Muscle of arm (tissue), 12 donors: ENCODE data around the gene TEAD1. TPM values are rescaled to one million over a fixed set of nuclear protein-coding genes. Genes with fewer than 3 reads are reported as not detected.
"Not testable (repeated sequence)": the region's sequence is repeated elsewhere in the genome, so short reads cannot be mapped to it uniquely, and the experiment has no call there.

Experiments used
- DNase-seq: peaks from one replicate; pipeline ENCODE4 v3.0.0-alpha.2; 2013
- polyA plus RNA-seq, 12 donors: library from polyadenylated mRNA; unstranded; fragments of 120-200 nt; gene quantifications; one replicate each; pipeline ENCODE4 v1.2.1, GENCODE V29; 2013; ENCODE audit not compliant: insufficient read length in 12 of 12

The TEAD1 gene
- polyA plus RNA-seq, 12 donors = 48.6 to 122 (median 108) TPM

DNA sequence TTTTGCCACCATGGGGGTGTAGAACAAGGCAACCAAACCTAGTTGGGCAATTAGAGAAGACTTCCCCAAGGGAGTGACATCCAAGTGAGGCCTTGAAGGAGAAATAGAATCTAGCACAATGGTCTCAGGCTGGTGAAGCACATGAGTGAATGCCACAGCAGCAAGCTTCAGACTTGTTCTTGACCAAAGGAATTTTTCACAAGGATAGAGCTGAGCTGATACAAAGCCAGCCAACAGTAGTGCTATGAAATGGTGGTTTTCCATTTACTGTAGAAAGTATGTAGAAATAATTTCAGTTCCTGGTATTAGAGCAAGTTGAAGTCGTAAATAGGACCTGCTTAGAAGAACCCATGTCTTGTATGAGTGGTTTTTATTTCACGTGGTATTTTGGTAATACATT lies 186.6 kb downstream of the TEAD1 start:
- no peak for DNase-seq

DNA sequence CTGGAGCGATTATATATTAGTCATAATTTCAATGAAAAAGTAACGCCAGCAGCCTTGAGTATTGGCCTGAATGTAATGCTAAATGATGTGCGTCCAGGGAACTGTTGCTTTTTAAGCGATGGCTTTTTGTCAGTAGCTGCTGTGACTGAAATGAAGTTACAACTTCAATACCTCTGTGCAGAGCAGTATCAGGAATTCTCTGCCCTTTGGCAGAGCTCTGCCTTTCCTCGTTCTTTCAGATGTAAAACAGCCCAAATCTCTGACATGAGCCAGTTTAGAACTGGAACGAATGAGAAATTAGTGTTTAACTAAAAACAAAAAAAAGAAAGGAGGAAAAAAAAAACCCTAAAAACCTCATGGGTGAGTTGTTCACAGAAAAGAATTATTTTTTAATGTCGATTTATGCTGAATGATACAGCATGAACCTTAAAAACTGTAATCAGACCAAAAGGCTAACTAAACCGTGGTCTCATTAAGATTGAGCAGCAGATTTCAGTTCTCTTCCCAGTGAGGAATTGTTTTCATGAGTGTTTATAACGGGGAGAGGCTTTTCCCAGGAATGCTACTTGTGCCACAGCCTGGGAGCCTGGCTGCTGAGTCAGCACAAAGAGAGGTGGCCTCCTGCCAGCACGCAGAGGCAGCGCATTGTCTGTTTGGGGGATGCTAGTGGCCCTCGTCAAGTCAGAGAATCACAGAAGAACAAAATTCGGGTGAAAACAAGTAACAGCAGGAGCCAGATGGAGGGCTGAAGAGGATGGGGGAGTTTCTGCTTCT lies 188.7 kb downstream of the TEAD1 start:
- peak; percentile 54 for DNase-seq

DNA sequence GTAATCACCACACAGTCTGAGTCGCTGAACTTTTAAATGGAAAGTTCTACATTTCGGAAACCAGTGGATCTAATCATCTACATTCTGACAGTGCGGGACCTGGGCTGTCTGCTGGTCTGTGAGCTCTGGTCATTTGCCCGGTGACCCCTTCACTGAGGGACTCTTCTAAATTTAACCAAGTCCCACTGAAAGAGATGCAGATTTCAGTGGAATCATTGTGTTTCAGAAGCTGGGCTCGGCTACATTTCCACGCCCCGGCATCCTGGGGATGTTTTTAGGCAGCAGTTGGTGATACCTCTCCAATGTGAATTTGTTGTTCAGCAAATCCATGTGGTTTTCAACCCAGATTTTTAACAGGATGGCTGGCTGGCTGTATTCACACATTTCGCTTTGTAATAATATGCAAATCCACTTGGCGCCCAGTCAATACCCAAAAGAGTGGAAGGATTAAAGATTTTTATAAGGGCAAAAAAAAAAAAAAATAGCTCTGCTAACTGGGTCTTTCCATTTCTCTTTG lies 189.4 kb downstream of the TEAD1 start:
- no peak for DNase-seq

DNA sequence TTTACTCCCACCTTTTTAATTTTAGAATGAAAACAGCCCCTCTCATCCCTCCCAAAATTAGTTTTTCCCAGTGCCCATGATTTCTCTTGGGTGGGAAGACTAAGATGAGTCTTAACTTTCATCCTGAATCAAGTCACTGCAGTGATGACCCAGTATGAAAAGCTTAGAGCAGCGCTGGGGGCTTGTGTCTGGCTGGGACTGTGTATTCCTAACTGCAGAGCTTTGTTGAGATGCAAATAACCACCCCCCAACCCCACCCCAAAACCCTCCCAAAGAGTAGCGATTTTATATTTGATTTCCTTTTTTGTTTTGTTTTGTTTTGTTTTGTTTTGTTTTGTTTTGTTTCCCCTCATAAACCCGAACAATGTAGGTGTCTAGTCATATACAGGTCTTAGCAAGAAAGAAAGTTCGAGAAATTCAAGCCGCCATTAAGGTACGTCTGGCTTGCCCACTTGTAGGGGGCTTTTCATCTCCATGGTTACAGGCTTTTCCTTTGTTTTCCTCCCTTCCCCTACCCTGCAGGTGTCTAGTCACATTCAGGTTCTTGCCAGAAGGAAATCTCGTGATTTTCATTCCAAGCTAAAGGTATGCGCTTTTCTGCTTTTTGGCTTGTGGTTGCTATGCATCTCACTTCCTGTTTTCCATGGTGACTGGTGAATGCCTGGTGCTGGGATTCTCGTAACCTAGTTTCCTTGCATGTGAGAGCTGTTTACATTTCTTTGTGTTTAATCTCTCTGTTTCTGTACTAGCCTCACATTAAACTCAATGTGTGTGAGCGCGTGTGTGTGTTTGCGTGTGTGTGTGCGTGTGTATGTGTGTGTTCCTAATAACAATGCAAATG lies 190.3 kb downstream of the TEAD1 start:
- DNase-seq = peak; percentile 52

- no peak for DNase-seq
Observed at GRCh38 chr11:12865863-12866595, 191.8 kb downstream of the TEAD1 start.

DNA sequence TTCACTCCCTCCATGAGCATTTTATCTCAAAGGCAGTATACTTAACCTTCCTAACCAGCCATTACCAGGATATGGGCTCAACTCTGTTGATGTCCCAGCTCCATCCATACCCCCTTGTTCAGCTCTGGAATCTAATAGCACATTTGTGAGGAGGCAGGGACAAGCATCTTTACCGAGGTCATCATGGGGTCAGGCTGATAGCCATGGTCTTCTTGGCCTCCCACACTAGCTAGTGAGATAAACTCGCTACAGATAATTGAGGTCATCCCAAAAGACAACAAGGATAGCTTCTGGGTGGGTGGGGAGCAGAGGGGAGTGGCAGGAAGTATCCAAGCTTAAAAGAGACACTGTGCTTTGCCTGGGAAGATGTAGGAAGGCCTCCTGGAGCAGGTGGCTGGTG lies 193.3 kb downstream of the TEAD1 start:
- no peak for DNase-seq

DNA sequence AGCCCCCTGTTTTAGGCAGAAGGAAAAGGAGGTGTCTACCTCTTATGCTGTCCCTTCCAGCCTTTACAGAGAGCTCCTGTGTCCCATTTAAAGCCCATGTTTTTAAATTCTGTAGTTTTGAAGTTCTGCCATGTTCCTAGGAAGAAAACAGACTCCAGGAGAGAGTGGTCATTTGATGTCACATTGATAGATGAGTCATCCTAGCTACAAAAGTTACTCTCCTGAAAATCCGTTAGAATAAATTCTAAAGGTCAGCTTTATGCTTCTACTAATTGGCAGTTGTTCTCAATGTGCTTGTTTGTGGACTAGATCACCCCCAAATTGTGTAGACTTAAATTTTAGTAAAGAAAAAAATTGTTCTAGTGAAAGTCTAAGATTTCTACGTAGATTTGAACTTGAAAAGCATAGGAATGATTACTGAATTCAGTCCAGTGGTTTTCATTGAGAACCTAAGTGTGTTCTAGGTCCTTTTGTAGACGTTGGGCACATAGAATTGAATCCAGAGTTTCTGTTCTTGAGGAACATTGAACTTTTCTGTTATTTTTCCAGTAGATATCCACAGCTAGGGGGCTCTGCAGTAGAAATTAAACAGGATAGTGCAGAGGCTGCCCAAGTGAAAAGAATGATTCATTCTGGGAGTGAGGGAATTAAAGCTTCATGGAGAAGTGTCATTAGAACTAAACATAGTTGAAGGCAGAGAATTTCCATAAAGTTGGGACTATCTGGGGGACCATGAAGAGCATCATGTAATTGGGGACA lies 194.3 kb downstream of the TEAD1 start:
- no peak for DNase-seq

- DNase-seq = no peak
Observed at GRCh38 chr11:12871241-12871640, 197.0 kb downstream of the TEAD1 start.

GRCh38 chr11:12871788-12872321 lies 197.6 kb downstream of the TEAD1 start:
- DNase-seq = no peak

GRCh38 chr11:12876340-12876739 lies 202.1 kb downstream of the TEAD1 start:
- DNase-seq = no peak

DNA sequence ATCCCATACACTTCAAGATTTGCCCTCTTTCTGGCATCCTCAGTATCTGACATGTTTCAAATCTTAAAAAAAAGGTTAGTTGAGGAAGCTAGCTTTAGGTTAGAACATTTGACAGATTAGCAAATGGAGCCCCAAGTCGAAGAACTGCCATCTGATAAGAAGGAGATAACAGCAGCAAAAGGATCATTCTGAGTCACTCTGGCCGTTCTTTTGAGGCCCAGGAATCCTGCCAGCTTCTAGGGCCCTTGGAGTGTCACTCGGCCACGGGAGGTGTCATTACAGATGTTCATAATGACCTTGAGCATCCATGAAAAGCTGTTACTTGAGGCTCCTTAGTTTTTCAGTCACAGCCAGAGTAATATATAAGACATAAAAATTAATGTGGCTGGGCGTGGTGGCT lies 202.8 kb downstream of the TEAD1 start:
- DNase-seq = no peak

GRCh38 chr11:12877508-12877907 lies 203.3 kb downstream of the TEAD1 start:
- not testable (repeated sequence) for DNase-seq

- DNase-seq = no peak
Observed at GRCh38 chr11:12880327-12880726, 206.1 kb downstream of the TEAD1 start.

DNA sequence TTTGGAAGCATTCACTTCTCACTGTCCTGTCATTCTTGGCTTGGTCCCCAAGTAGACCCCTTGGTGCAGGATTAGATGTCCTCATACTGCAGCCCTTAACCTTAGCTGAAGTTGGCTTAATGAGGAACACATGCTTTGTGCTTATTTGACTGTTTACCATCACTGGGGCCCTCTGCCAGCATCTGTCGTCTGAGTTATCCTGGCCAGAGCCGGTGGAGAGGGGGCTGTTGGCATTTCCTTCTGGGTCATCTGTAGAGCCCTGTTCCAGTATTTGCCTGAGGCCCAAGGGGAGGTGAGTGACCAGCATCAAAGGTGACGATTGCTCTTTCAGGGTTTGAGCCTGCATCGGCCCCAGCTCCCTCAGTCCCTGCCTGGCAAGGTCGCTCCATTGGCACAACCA lies 208.4 kb downstream of the TEAD1 start:
- no peak for DNase-seq

DNA sequence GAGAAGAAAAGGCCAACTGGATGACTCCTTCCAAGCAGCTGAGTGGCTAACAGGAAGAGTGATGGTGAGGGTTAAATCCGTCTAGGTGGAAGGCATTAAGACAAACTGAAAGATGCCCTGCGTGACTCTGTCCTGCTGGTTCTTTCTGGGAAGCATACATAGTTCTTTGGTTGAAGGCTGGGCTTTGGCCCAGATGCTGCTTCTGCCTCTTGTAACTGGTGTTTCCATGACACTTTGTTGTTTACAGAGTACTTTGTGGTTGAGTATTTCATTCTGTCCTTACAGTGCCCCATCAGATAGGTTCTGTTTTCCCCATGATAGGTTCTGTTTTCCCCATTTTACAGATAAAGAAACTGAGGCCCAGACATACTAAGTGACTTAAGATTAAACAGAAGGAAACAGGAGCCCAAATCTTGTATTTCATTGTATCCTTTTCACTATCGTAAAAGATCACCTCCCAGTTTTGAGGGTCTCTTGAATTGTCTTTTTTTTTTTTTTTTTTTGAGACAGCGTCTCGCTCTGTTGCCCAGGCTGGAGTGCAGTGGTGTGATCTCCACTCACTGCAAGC lies 210.6 kb downstream of the TEAD1 start:
- DNase-seq = no peak

- no peak for DNase-seq
Observed at GRCh38 chr11:12885717-12886239, 211.6 kb downstream of the TEAD1 start.

- DNase-seq = no peak
Observed at GRCh38 chr11:12886508-12886907, 212.3 kb downstream of the TEAD1 start.

DNA sequence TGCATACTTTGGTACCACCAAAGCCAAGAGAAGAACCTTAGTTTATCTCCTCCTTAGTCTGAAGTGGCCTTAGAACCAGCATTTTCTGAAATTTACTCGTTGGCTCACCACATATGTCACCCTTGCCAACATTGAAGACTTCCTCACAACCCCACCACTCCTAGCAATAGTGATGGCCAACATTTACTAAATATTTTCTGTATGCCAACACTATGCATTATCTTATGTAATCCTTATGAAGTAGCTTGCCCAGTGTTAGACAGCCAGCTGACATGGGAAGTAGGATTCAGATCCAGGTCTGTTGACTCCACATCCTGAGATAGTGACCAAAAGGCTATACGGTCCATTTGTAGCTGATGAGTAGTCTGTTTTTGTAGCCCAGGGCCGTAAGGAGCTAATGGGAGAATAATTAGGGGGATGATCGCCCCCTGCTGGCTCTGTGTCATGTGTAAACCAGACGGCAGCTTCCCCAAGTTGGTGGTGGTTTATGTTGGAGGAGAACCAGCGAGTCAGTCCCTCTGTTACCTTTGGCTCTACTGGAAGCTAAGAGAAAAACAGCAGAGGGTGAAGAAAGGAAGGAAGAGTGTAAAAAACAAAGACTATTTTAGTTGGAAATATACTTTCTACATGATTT lies 214.4 kb downstream of the TEAD1 start:
- DNase-seq = peak; percentile 79

GRCh38 chr11:12889243-12889642 lies 215.0 kb downstream of the TEAD1 start:
- DNase-seq = no peak

DNA sequence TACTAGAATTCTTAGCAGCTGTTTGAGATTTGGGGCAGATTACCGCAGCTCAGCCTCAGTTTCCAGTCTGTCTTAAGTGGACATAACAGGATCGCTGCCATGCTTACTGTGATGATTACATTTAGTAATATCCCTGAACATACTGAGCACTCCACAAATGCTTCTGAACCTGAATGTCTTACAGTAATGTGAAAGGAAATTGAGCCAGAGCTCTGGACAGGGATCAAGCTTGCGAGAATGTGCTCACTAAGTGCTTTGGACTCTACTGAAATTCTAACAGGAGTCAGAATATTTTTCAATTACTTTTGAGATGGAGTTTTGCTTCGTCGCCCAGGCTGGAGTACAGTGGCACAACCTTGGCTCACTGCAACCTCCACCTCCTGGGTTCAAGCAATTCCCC lies 216.3 kb downstream of the TEAD1 start:
- no peak for DNase-seq
